Panc1 (cell line): ENCODE data around the gene VTI1A. TPM values are rescaled to one million over a fixed set of nuclear protein-coding genes. Genes with fewer than 3 reads are reported as not detected.

Experiments used
- ATAC-seq: fragments of 200-7000 bp; cut with Tn5 transposase; 2 replicates; pipeline ENCODE4 v1.9.1; 2020; ENCODE audit warnings: mild to moderate bottlenecking, moderate library complexity
- BruUV-seq: library from RNA; stranded (reverse); fragments of 400-500 nt; replicated peaks from 2 replicates; lab custom pipeline; 2021; lab: Mats Ljungman, UMichigan
- CTCF ChIA-PET: fragments of 300-600 bp; sonication (Branson Sonifier 250); formaldehyde crosslinking; loops from one replicate; lab custom pipeline; 2022; ENCODE audit warnings: antibody characterized with exemption; lab: Charles Lee
- POLR2A ChIA-PET: fragments of 300-600 bp; sonication (Branson Sonifier 250); formaldehyde crosslinking; loops from one replicate; lab custom pipeline; 2022; ENCODE audit warnings: antibody characterized with exemption; lab: Charles Lee
- DNase-seq: peaks from one replicate; pipeline ENCODE4 v3.0.0-alpha.2; 2010; ENCODE audit warnings: low read depth, low spot score
- H3K27ac ChIP-seq: 2 replicates; pipeline ENCODE4 v1.5.1; 2011; ENCODE audit warnings: mild to moderate bottlenecking, low read length, inconsistent platforms
- H3K27me3 ChIP-seq: fragments of 200-500 bp; sonication (Bioruptor generic); 2 replicates; pipeline ENCODE4 v1.6.0; 2014; ENCODE audit warnings: low read length, inconsistent platforms; ENCODE audit not compliant: control insufficient read depth, insufficient read depth
- H3K36me3 ChIP-seq: fragments of 200-500 bp; sonication (Bioruptor generic); 2 replicates; pipeline ENCODE4 v1.5.1; 2014; ENCODE audit warnings: inconsistent platforms, mild to moderate bottlenecking, low read length, moderate library complexity; ENCODE audit not compliant: control insufficient read depth, insufficient read depth
- H3K4me1 ChIP-seq: 2 replicates; pipeline ENCODE4 v1.5.1; 2011; ENCODE audit warnings: inconsistent platforms, mild to moderate bottlenecking, low read length, moderate library complexity; ENCODE audit not compliant: control insufficient read depth, insufficient read depth
- H3K4me3 ChIP-seq, 2 experiments: 2 replicates each; pipeline ENCODE4 v1.5.1; 2011 to 2012; ENCODE audit warnings: low read depth in 2 of 2, low read length in 2 of 2, mild to moderate bottlenecking in 2 of 2, inconsistent platforms in 1 of 2, moderate library complexity in 1 of 2
- H3K9me3 ChIP-seq: fragments of 200-500 bp; sonication (Bioruptor generic); 2 replicates; pipeline ENCODE4 v1.5.1; 2014; ENCODE audit warnings: low read depth, mild to moderate bottlenecking, inconsistent platforms, low read length, moderate library complexity; ENCODE audit not compliant: control insufficient read depth, insufficient read depth
- POLR2AphosphoS5 ChIP-seq: IDR thresholded peaks from 2 replicates; pipeline ENCODE4 v1.6.1; 2012; ENCODE audit warnings: mild to moderate bottlenecking, low read depth, low read length, moderate library complexity
- SIN3A ChIP-seq: IDR thresholded peaks from 2 replicates; pipeline ENCODE4 v1.6.1; 2012; ENCODE audit warnings: low read depth, mild to moderate bottlenecking, low read length, moderate library complexity, borderline replicate concordance; ENCODE audit not compliant: insufficient read depth
- TCF7L2 ChIP-seq: IDR thresholded peaks from 2 replicates; pipeline ENCODE4 v1.6.1; 2011; ENCODE audit warnings: mild to moderate bottlenecking, low read depth, low read length, inconsistent platforms
- in situ Hi-C: cut with HindIII; loops from 2 replicates; pipeline ENCODE4 v1.10.0; 2016; ENCODE audit warnings: low sequenced_read_pairs, low pct_unique_long_range_greater_than_20kb
- intact Hi-C: fragments of 100-400 bp; cut with micrococcal nuclease; formaldehyde crosslinking; loops from one replicate; pipeline ENCODE4 v1.10.0; 2022; ENCODE audit not compliant: unreplicated experiment
- total RNA-seq: library from RNA; stranded (reverse); gene quantifications from one replicate; pipeline ENCODE4 v1.2.1, GENCODE V29; 2021; ENCODE audit not compliant: unreplicated experiment
- TF ChIP-seq, protein P1 (sequence below): fragments of 450-650 bp; IDR thresholded peaks from 2 replicates; pipeline ENCODE4 v1.5.1; 2017; ENCODE audit warnings: mild to moderate bottlenecking
- TF ChIP-seq, protein P2 (sequence below), 2 experiments: IDR thresholded peaks; 2 replicates each; pipeline ENCODE4 v1.6.1; 2011 to 2012; ENCODE audit warnings: low read depth in 2 of 2, control low read depth in 1 of 2, low read length in 1 of 2, mild to moderate bottlenecking in 1 of 2, moderate library complexity in 1 of 2; ENCODE audit not compliant: insufficient read depth in 1 of 2

Gene VTI1A
- total RNA-seq, 1 experiment from 2014 or later: 36.3 TPM

DNA sequence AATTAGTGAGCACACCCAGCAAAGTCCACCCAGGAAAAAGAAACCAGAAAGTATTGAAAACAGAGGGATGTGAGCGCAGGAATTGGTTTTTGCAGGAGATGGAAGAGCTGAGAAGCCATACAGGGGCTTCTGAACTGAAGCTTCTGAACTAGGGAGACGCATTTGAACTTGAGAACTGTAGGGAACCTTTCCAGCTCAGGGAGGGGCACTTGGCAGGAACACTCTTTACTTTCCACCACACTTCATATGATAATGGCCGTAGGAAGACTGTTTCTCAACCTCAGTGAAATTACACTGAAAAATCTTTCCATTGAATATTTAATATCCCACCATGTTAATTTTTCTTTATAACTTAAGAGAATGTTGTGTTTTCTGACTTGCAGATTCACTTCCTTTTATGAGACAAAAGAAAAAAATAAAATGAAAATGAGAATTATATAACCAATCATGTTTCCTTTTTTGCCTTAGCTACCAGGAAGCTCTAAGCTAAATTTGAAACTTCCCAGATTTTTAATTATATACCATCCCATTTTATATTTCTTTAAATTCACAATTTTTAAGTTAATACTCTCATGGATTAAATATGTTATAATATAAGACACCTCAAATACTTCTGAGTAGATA lies 404.7 kb downstream of the VTI1A start:
- TF ChIP-seq SIN3A: no peak
- TF ChIP-seq, protein P1, sequence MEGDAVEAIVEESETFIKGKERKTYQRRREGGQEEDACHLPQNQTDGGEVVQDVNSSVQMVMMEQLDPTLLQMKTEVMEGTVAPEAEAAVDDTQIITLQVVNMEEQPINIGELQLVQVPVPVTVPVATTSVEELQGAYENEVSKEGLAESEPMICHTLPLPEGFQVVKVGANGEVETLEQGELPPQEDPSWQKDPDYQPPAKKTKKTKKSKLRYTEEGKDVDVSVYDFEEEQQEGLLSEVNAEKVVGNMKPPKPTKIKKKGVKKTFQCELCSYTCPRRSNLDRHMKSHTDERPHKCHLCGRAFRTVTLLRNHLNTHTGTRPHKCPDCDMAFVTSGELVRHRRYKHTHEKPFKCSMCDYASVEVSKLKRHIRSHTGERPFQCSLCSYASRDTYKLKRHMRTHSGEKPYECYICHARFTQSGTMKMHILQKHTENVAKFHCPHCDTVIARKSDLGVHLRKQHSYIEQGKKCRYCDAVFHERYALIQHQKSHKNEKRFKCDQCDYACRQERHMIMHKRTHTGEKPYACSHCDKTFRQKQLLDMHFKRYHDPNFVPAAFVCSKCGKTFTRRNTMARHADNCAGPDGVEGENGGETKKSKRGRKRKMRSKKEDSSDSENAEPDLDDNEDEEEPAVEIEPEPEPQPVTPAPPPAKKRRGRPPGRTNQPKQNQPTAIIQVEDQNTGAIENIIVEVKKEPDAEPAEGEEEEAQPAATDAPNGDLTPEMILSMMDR: no peak
- no peak for TF ChIP-seq POLR2AphosphoS5
- CTCF ChIA-PET: no interaction called here
- ATAC-seq: no peak
- intact Hi-C loops (no loop called here), in situ Hi-C loops (no loop called here)
- Histone ChIP-seq H3K4me3 (no peak overlapping the region), H3K27me3 (no peaks in the 10 kb centered on the region), H3K36me3 (no peaks in the 10 kb centered on the region), H3K4me1 (no peaks in the 10 kb centered on the region), H3K27ac (peak overlapping the region; percentile 10; the same call in 1 of the 2 replicates), H3K9me3 (peaks cover 12% of the 10 kb centered on the region)
- POLR2A ChIA-PET: no interaction called here
- DNase-seq: no peak
- BruUV-seq: no TSS peak

DNA sequence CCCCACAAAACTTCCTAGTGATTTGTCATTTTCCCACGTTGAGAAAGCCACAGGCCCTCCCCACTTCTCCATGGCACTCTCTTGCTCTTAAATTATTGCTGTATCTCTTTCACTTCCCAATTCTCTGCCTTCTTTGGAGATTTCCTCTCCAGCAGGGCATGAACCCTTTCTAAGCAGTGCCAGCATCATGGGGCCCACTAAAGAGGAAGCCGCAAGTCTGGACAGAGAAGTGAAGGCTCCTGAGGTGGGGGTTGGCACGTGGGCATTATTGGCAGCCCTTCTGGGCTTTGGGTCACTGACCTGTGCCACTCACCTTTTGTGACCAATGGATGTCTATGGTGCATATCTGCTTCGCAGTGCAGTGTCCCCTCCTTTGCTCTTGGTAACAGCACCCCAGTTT lies 405.3 kb downstream of the VTI1A start:
- Histone ChIP-seq H3K27me3 (no peaks in the 10 kb centered on the region), H3K27ac (no peak overlapping the region), H3K36me3 (no peaks in the 10 kb centered on the region), H3K9me3 (peaks cover 12% of the 10 kb centered on the region), H3K4me3 (no peak overlapping the region), H3K4me1 (no peaks in the 10 kb centered on the region)
- TF ChIP-seq, protein P2, sequence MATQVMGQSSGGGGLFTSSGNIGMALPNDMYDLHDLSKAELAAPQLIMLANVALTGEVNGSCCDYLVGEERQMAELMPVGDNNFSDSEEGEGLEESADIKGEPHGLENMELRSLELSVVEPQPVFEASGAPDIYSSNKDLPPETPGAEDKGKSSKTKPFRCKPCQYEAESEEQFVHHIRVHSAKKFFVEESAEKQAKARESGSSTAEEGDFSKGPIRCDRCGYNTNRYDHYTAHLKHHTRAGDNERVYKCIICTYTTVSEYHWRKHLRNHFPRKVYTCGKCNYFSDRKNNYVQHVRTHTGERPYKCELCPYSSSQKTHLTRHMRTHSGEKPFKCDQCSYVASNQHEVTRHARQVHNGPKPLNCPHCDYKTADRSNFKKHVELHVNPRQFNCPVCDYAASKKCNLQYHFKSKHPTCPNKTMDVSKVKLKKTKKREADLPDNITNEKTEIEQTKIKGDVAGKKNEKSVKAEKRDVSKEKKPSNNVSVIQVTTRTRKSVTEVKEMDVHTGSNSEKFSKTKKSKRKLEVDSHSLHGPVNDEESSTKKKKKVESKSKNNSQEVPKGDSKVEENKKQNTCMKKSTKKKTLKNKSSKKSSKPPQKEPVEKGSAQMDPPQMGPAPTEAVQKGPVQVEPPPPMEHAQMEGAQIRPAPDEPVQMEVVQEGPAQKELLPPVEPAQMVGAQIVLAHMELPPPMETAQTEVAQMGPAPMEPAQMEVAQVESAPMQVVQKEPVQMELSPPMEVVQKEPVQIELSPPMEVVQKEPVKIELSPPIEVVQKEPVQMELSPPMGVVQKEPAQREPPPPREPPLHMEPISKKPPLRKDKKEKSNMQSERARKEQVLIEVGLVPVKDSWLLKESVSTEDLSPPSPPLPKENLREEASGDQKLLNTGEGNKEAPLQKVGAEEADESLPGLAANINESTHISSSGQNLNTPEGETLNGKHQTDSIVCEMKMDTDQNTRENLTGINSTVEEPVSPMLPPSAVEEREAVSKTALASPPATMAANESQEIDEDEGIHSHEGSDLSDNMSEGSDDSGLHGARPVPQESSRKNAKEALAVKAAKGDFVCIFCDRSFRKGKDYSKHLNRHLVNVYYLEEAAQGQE (IDR thresholded peaks at IDR 0.05; ENCODE audit: insufficient read depth in 1 of 2, low read depth in 2 of 2, low read length in 1 of 2): no peak
- TF ChIP-seq SIN3A (no peak), TCF7L2 (no peak), POLR2AphosphoS5 (no peak)
- TF ChIP-seq, protein P1: no peak
- in situ Hi-C loops: no loop called here
- DNase-seq: no peak
- ChIA-PET CTCF (no interaction called here), POLR2A (no interaction called here)
- BruUV-seq: no TSS peak
- ATAC-seq: no peak
- intact Hi-C loops: no loop called here
